ENCODE measurements around the gene ACOT13.

DNA sequence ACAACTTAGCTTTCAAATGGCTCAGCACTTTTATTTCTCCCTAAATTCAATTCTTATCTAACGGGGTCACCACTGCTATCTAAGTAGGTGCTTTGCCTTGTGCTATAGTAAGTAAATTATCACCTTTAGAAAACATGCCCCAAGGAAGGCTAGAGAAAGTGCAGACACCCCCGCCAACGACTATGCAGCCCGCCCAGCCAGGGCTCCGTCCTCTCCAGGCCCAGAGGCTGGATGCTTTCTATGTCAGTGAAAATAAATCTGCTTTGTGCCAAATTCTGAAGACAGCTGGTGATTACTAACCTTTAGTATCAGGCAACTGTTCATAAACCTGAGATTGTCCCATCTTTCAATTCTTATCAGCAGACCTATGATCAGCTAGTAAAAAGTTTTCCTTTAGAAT, 35.2 kb upstream of the ACOT13 start:
- no peak for TF ChIP-seq SUZ12 (IDR thresholded peaks at IDR 0.05; ENCODE audit: extremely low read depth, insufficient read depth, insufficient read length)
- no peak for TF ChIP-seq YY1 (IDR thresholded peaks at IDR 0.05; ENCODE audit: insufficient read depth, insufficient read length)
